Uterus (tissue), 2 donors: ENCODE measurements around the gene BAD.

ENCODE experiments used
- POLR2A ChIP-seq, 2 donors: fragments of 450-650 bp; IDR thresholded peaks; one replicate each; pipeline ENCODE4 v1.6.1; 2016; ENCODE audit warnings: antibody characterized with exemption in 2 of 2, mild to moderate bottlenecking in 1 of 2, moderate library complexity in 1 of 2
- TF ChIP-seq, protein P1 (sequence below), 4 experiments: fragments of 200-600 bp in 2 of 4; fragments of 450-650 bp in 2 of 4; sonication (generic) in 2 of 4; IDR thresholded peaks; one replicate each; pipeline ENCODE4 v1.5.1; 2016 to 2019; ENCODE audit warnings: antibody characterized with exemption in 4 of 4, mild to moderate bottlenecking in 2 of 4, moderate library complexity in 1 of 4

DNA sequence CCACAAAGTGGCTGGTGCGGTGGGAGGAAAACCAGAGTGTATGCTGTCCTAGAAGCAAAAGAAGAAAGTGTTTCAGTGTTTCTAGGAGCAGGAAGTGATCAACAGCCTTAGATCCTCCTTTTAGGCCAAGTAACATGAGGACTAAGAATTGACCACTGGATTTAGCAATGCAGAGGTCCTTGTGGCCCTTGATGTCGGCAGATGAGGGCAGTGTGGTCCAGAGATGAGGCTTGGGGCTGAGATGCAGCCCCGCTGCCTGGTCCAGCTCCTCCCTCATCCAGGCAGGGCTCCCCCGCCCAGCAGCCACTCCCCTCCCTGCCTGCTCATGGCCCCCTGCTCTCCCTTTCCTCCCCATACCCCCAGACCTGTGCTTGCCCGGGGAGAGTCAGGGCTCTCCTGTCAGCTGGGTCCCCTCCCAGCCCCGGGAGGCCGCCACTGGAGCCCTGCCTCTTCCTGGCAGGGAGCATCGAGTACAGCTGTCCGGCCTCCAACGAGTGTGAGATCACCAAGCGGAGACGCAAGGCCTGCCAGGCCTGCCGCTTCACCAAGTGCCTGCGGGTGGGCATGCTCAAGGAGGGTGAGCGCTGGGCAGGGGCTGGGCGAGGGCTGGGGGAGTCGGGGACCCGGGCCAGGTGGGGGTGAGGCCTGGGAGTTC, 29.2 kb upstream of the BAD start:
- TF ChIP-seq POLR2A (IDR thresholded peaks at IDR 0.05), result no peak
- TF ChIP-seq, protein P1, sequence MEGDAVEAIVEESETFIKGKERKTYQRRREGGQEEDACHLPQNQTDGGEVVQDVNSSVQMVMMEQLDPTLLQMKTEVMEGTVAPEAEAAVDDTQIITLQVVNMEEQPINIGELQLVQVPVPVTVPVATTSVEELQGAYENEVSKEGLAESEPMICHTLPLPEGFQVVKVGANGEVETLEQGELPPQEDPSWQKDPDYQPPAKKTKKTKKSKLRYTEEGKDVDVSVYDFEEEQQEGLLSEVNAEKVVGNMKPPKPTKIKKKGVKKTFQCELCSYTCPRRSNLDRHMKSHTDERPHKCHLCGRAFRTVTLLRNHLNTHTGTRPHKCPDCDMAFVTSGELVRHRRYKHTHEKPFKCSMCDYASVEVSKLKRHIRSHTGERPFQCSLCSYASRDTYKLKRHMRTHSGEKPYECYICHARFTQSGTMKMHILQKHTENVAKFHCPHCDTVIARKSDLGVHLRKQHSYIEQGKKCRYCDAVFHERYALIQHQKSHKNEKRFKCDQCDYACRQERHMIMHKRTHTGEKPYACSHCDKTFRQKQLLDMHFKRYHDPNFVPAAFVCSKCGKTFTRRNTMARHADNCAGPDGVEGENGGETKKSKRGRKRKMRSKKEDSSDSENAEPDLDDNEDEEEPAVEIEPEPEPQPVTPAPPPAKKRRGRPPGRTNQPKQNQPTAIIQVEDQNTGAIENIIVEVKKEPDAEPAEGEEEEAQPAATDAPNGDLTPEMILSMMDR (IDR thresholded peaks at IDR 0.05), result no peak
